HepG2 (cell line): ENCODE measurements around the gene FMR1. TPM values are rescaled to one million over a fixed set of nuclear protein-coding genes. Genes with fewer than 3 reads are reported as not detected.

Experiments used
- ATAC-seq: fragments of 200-7000 bp; cut with Tn5 transposase; 3 replicates; pipeline ENCODE4 v1.9.1; 2020; ENCODE audit warnings: mild to moderate bottlenecking, moderate library complexity
- BruUV-seq: library from RNA; stranded (reverse); fragments of 400-500 nt; replicated peaks from 2 replicates; lab custom pipeline; 2021; lab: Mats Ljungman, UMichigan
- CTCF ChIA-PET: fragments of 300-600 bp; formaldehyde crosslinking; extraction: SDS; loops from one replicate; lab custom pipeline; 2021; ENCODE audit warnings: low total read pairs, inconsistent platforms, low intra/inter-chr PET ratio; lab: Yijun Ruan, JAX
- POLR2A ChIA-PET: fragments of 350-600 bp; sonication (Branson Sonifier 250); formaldehyde crosslinking; loops from one replicate; lab custom pipeline; 2020; ENCODE audit warnings: antibody characterized with exemption, inconsistent platforms; lab: Yijun Ruan, JAX
- DNase-seq: peaks from one replicate; pipeline ENCODE4 v3.0.0-alpha.2; 2015; ENCODE audit warnings: low spot score
- FAIRE-seq: peaks from 3 replicates; lab custom pipeline; 2011; peaks lifted over from hg19 to GRCh38; lab: Jason Lieb, UNC
- H2AFZ ChIP-seq: one replicate; pipeline ENCODE4 v1.6.1; 2011; ENCODE audit warnings: low read length, inconsistent platforms
- H3K27ac ChIP-seq: fragments of 300-600 bp; 3 replicates; pipeline ENCODE4 v1.8.0; 2011; ENCODE audit warnings: mixed run types, mild to moderate bottlenecking, mixed read lengths, low read length, inconsistent platforms; ENCODE audit not compliant: insufficient read depth; ENCODE audit errors: extremely low read length
- H3K27me3 ChIP-seq, 2 experiments: fragments of 200-600 bp in 1 of 2; 2 replicates in 1 of 2; 3 replicates in 1 of 2; pipeline versions ENCODE4 v1.6.0 to v1.8.0; 2011; ENCODE audit warnings: low read length in 2 of 2, mild to moderate bottlenecking in 2 of 2, moderate library complexity in 2 of 2, inconsistent platforms in 1 of 2; ENCODE audit not compliant: insufficient read depth in 2 of 2, control insufficient read depth in 1 of 2
- H3K36me3 ChIP-seq, 2 experiments: fragments of 200-600 bp in 1 of 2; replicated peaks in 1 of 2; 2 replicates in 1 of 2; 3 replicates in 1 of 2; pipeline versions ENCODE4 v1.5.1 to v1.8.0; 2011; ENCODE audit warnings: low read length in 2 of 2, inconsistent platforms in 1 of 2; ENCODE audit not compliant: insufficient read depth in 2 of 2, control insufficient read depth in 1 of 2
- H3K4me1 ChIP-seq: 2 replicates; pipeline ENCODE4 v1.5.1; 2012; ENCODE audit warnings: low read length, inconsistent platforms; ENCODE audit not compliant: insufficient read depth
- H3K4me2 ChIP-seq: 2 replicates; pipeline ENCODE4 v1.6.0; 2011; ENCODE audit warnings: low read depth, low read length, inconsistent platforms
- H3K4me3 ChIP-seq, 3 experiments: fragments of 200-600 bp in 1 of 3; sonication (generic), shearing (Covaris generic) in 1 of 3; replicated peaks in 1 of 3; 2 replicates each; pipeline ENCODE4 v1.5.1; 2011 to 2016; ENCODE audit warnings: low read length in 3 of 3, inconsistent platforms in 2 of 3, low read depth in 2 of 3, mild to moderate bottlenecking in 2 of 3, control low read depth in 1 of 3, mixed read lengths in 1 of 3; ENCODE audit not compliant: insufficient read depth in 1 of 3
- H3K79me2 ChIP-seq: one replicate; pipeline ENCODE4 v1.6.1; 2011; ENCODE audit warnings: low read length, inconsistent platforms; ENCODE audit not compliant: insufficient read depth
- H3K9ac ChIP-seq: 2 replicates; pipeline ENCODE4 v1.6.0; 2011; ENCODE audit warnings: mild to moderate bottlenecking, low read depth, low read length, inconsistent platforms; ENCODE audit not compliant: insufficient read depth
- H3K9me3 ChIP-seq: 2 replicates; pipeline ENCODE4 v1.5.1; 2012; ENCODE audit warnings: mild to moderate bottlenecking, low read length
- H4K20me1 ChIP-seq: 2 replicates; pipeline ENCODE4 v1.6.0; 2011; ENCODE audit warnings: inconsistent platforms, mild to moderate bottlenecking, low read length, moderate library complexity; ENCODE audit not compliant: insufficient read depth
- GABPA ChIP-seq, 2 experiments: IDR thresholded peaks; 2 replicates each; pipeline ENCODE4 v1.6.1; 2011 to 2016; ENCODE audit warnings: low read depth in 2 of 2, low read length in 1 of 2, missing biosample characterization in 1 of 2, missing genetic modification characterization in 1 of 2
- KAT2B ChIP-seq: fragments of 150-350 bp; IDR thresholded peaks from 2 replicates; pipeline ENCODE4 v1.6.1; 2014; ENCODE audit warnings: low read depth, low read length, borderline replicate concordance
- KLF15 ChIP-seq: sonication (generic); formaldehyde crosslinking; IDR thresholded peaks from 2 replicates; pipeline ENCODE4 v1.8.1; 2023; ENCODE audit warnings: borderline replicate concordance, mild to moderate bottlenecking, inconsistent platforms, missing genetic modification reagents, mixed read lengths
- NFIC ChIP-seq: IDR thresholded peaks from 2 replicates; pipeline ENCODE4 v1.6.1; 2012; ENCODE audit warnings: mild to moderate bottlenecking, low read length, inconsistent platforms
- ZNF558 ChIP-seq: sonication (generic); formaldehyde crosslinking; IDR thresholded peaks from 2 replicates; pipeline ENCODE4 v1.9.0; 2022; ENCODE audit warnings: mild to moderate bottlenecking, missing genetic modification reagents, borderline replicate concordance
- WGBS: methylation state at CpG from one replicate; pipeline ENCODE4 v1.1.6; 2017; ENCODE audit warnings: low lambda C conversion rate; 5-methylcytosine and 5-hydroxymethylcytosine counted together
- in situ Hi-C: cut with HindIII; loops from 2 replicates; pipeline ENCODE4 v1.10.0; 2017; ENCODE audit warnings: low pct_unique_long_range_greater_than_20kb; ENCODE audit not compliant: extremely low pct_ligation_motif_present
- intact Hi-C: fragments of 100-400 bp; cut with micrococcal nuclease; formaldehyde crosslinking; loops from one replicate; pipeline ENCODE4 v1.10.0; 2022; ENCODE audit not compliant: unreplicated experiment
- polyA plus RNA-seq, 8 experiments: library from polyadenylated mRNA; depleted of rRNA in 3 of 8; stranded (reverse) in 7 of 8; unstranded in 1 of 8; fragments of >200 nt; fragmentation: Illumina TruSeq in 4 of 8; extraction: Trizol in 4 of 8; gene quantifications; 2 replicates each; pipeline versions ENCODE4 v1.2.1 to v1.2.3, GENCODE V29; 2011 to 2016; ENCODE audit warnings: low read depth in 4 of 8, missing spikeins in 1 of 8, mixed read lengths in 1 of 8; ENCODE audit not compliant: insufficient read depth in 1 of 8
- total RNA-seq, 5 experiments: library from RNA; depleted of rRNA; stranded (reverse); fragments of >200 nt; fragmentation: Illumina TruSeq; extraction: Trizol; gene quantifications; 2 replicates each; pipeline ENCODE4 v1.2.3, GENCODE V29; 2016; ENCODE audit warnings: low read depth in 1 of 5
- TF ChIP-seq, protein P1 (sequence below): sonication (generic); formaldehyde crosslinking; IDR thresholded peaks from 2 replicates; pipeline ENCODE4 v1.5.0; 2020; ENCODE audit warnings: missing genetic modification reagents, mild to moderate bottlenecking, borderline replicate concordance
- TF ChIP-seq, protein P2 (sequence below): fragments of 450-650 bp; IDR thresholded peaks from 2 replicates; pipeline ENCODE4 v1.6.1; 2017
- TF ChIP-seq, protein P3 (sequence below): sonication (generic); formaldehyde crosslinking; IDR thresholded peaks from 2 replicates; pipeline ENCODE4 v1.5.0; 2020; ENCODE audit warnings: missing genetic modification reagents
- TF ChIP-seq, protein P4 (sequence below): sonication (generic); formaldehyde crosslinking; IDR thresholded peaks from 2 replicates; pipeline ENCODE4 v1.5.0; 2020; ENCODE audit warnings: missing genetic modification reagents
- TF ChIP-seq, protein P5 (sequence below): sonication (generic); formaldehyde crosslinking; IDR thresholded peaks from 2 replicates; pipeline ENCODE4 v1.5.0; 2020; ENCODE audit warnings: mild to moderate bottlenecking, missing genetic modification reagents

Gene FMR1
- total and polyA plus RNA-seq, 2 of the 13 experiments (the other 11 are each of a cell fraction or from before 2014, with no cell fraction given) = 27.8 to 49.6 TPM

DNA sequence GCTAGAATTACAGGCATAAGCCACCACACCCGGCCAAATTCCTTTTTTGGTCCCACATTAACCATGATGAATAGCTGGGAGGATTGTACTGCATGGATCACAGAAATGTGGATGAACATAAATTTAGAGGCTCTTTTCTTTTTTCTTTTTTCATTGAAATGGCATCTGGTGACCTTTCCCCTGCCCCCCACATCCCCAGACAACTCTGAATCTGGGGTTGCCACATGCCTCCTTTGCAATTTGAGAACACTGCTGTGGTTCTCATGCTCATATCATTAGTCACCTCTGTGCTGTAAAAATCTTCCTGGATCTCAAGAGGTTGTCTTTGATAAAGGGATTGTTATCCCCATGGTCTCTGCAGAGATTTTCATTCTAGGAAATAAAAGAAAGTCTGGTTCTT lies 46.6 kb downstream of the FMR1 start:
- H3K4me1 ChIP-seq = no peaks in the 10 kb centered on the region
- in situ Hi-C loops (no loop called here), intact Hi-C loops (no loop called here)
- BruUV-seq = no TSS peak
- H3K9me3 ChIP-seq = no peaks in the 10 kb centered on the region
- 20% methylated on average over 1 of the region's 1 CpG for WGBS
- no peaks in the 10 kb centered on the region for H3K36me3 ChIP-seq
- no peak for DNase-seq
- H3K79me2 ChIP-seq = no peaks in the 10 kb centered on the region
- CTCF ChIA-PET = no interaction called here
- H3K27me3 ChIP-seq = no peaks in the 10 kb centered on the region
- no peak overlapping the region for H3K9ac ChIP-seq
- H3K27ac ChIP-seq = no peak overlapping the region
- no peak overlapping the region for H2AFZ ChIP-seq
- no peak overlapping the region for H3K4me3 ChIP-seq
- no peak for TF ChIP-seq ZNF558 (CRISPR knock-in tag)
- TF ChIP-seq, protein P1, sequence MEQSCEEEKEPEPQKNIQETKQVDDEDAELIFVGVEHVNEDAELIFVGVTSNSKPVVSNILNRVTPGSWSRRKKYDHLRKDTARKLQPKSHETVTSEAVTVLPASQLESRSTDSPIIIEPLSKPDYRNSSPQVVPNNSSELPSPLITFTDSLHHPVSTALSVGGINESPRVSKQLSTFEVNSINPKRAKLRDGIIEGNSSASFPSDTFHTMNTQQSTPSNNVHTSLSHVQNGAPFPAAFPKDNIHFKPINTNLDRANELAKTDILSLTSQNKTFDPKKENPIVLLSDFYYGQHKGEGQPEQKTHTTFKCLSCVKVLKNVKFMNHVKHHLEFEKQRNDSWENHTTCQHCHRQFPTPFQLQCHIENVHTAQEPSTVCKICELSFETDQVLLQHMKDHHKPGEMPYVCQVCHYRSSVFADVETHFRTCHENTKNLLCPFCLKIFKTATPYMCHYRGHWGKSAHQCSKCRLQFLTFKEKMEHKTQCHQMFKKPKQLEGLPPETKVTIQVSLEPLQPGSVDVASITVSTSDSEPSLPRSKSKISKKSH (CRISPR knock-in tag) = no peak
- TF ChIP-seq NFIC = no peak
- TF ChIP-seq KLF15 (CRISPR knock-in tag) = no peak
- TF ChIP-seq, protein P2, sequence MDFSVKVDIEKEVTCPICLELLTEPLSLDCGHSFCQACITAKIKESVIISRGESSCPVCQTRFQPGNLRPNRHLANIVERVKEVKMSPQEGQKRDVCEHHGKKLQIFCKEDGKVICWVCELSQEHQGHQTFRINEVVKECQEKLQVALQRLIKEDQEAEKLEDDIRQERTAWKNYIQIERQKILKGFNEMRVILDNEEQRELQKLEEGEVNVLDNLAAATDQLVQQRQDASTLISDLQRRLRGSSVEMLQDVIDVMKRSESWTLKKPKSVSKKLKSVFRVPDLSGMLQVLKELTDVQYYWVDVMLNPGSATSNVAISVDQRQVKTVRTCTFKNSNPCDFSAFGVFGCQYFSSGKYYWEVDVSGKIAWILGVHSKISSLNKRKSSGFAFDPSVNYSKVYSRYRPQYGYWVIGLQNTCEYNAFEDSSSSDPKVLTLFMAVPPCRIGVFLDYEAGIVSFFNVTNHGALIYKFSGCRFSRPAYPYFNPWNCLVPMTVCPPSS = no peak
- TF ChIP-seq, protein P3, sequence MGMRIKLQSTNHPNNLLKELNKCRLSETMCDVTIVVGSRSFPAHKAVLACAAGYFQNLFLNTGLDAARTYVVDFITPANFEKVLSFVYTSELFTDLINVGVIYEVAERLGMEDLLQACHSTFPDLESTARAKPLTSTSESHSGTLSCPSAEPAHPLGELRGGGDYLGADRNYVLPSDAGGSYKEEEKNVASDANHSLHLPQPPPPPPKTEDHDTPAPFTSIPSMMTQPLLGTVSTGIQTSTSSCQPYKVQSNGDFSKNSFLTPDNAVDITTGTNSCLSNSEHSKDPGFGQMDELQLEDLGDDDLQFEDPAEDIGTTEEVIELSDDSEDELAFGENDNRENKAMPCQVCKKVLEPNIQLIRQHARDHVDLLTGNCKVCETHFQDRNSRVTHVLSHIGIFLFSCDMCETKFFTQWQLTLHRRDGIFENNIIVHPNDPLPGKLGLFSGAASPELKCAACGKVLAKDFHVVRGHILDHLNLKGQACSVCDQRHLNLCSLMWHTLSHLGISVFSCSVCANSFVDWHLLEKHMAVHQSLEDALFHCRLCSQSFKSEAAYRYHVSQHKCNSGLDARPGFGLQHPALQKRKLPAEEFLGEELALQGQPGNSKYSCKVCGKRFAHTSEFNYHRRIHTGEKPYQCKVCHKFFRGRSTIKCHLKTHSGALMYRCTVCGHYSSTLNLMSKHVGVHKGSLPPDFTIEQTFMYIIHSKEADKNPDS (CRISPR knock-in tag) = no peak
- TF ChIP-seq, protein P4, sequence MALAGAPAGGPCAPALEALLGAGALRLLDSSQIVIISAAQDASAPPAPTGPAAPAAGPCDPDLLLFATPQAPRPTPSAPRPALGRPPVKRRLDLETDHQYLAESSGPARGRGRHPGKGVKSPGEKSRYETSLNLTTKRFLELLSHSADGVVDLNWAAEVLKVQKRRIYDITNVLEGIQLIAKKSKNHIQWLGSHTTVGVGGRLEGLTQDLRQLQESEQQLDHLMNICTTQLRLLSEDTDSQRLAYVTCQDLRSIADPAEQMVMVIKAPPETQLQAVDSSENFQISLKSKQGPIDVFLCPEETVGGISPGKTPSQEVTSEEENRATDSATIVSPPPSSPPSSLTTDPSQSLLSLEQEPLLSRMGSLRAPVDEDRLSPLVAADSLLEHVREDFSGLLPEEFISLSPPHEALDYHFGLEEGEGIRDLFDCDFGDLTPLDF = no peak
- no peak for TF ChIP-seq KAT2B
- TF ChIP-seq, protein P5, sequence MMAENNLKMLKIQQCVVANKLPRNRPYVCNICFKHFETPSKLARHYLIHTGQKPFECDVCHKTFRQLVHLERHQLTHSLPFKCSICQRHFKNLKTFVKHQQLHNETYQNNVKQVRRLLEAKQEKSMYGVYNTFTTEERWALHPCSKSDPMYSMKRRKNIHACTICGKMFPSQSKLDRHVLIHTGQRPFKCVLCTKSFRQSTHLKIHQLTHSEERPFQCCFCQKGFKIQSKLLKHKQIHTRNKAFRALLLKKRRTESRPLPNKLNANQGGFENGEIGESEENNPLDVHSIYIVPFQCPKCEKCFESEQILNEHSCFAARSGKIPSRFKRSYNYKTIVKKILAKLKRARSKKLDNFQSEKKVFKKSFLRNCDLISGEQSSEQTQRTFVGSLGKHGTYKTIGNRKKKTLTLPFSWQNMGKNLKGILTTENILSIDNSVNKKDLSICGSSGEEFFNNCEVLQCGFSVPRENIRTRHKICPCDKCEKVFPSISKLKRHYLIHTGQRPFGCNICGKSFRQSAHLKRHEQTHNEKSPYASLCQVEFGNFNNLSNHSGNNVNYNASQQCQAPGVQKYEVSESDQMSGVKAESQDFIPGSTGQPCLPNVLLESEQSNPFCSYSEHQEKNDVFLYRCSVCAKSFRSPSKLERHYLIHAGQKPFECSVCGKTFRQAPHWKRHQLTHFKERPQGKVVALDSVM (CRISPR knock-in tag) = no peak
- TF ChIP-seq GABPA (IDR thresholded peaks at IDR 0.05; ENCODE audit: low read depth, low read length) = no peak
- TF ChIP-seq GABPA (CRISPR knock-in tag; IDR thresholded peaks at IDR 0.05; ENCODE audit: low read depth) = no peak
- TF ChIP-seq, all 625 proteins: peak for 0
- Histone ChIP-seq H4K20me1 (no peaks in the 10 kb centered on the region), H3K4me2 (no peak overlapping the region)
- FAIRE-seq (no peak), ATAC-seq (no peak)
- POLR2A ChIA-PET = no interaction called here
